Activated CD4-positive, alpha-beta T cell treated with anti-CD3 and anti-CD28 coated beads, Interleukin-2, amount 50 U/mL, for 1 hour (primary cell): ENCODE data around the gene FHIP1A.

Experiments used
- DNase-seq: peaks from one replicate; pipeline ENCODE4 v3.0.0-alpha.2; 2020

Gene FHIP1A

DNA sequence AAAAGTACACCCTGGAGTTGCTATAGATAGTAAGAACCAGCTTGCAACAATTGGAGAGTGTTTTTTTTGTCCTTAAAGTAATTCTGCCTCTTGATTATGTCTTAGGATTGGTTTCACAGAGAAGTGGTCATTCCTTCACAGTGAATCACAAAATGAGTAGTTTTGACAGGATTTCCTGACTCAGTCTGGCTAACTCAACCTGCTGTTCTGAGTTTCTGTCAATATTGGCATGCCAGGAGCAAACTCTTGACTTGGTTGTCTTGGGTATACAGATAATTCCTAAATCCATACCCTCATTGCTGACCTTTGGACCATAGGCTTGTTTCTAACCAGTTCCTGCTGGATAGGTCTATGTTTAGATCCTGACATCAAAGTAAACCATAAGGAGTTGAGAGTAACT is 9.4 kb downstream of the FHIP1A start:
- DNase-seq = no peak

DNA sequence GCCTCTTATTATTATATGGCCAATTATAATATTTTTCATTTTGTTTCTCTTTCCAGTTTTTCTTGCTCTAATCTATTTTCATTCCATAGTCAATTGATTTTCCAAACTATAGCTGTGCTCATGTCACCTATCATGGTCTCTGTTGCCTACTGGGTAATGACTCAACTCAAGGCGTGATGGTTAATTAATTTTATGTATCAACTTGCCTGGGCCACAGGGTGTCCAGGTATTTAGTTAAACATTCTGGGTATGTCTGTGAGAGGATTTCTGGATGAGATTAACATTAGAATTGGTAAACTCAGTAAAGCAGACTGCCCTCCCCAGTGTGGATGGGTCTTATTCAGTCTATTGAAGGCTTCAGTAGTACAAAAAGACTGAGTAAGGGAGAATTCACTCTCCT is 9.9 kb downstream of the FHIP1A start:
- no peak for DNase-seq

DNA sequence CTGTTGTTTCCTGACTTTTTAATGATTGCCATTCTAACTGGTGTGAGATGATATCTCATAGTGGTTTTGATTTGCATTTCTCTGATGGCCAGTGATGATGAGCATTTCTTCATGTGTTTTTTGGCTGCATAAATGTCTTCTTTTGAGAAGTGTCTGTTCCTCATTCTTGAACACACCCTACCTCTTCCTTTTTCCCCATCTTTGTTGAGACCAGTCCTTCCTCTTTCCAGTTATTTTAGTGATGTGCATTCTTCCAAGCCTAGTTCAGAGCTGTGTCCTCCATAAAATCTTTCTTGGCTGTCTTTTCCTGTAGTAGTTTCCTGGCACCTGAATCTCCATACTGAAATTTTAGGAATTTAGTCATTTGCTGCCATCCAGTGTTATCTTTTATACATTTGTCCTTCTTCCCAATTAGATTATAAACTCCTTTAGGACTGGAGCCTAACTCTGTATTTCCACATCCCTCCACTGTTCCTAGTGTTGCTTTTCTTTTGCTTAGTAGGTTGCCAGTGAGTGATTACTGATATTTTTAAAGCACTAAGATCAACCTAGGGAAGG is 11.4 kb downstream of the FHIP1A start:
- DNase-seq = no peak

DNA sequence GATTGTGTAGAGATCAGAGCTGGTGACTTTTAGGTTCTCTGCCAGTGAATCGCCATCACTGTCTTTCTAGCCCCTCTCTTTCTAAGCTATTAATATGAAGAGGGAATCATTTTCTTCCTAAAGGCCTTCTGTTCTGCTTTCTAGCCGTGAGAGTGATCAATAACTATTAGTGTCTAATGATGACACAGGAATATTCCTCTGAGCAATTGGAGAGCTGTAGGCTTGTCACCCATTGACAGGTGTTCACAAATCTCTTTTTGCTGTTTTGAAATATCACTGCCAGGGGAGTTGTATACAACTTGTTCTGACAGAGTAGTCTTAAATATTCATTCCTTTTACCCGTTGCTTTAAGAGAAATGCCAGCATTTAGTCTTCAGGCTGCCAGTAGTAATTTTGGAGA is 13.9 kb downstream of the FHIP1A start:
- no peak for DNase-seq

DNA sequence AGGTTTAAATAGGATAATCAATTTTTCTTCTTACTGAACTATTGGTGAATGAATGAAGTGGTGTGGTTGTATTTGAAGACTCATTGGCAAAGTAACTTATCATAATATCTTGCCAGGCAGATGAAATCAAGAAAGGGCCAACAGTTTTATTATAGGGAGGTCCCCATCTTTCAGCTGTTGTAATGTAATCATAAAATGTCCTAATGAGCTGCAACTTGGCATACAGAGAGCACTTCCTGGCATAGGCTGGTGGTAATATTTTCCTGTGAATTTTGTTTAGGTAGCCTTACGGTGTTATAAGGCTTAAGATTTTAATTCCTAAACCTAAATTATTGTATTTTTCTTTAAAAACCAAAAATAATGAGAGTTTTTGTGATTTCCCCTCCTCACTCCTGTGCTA is 17.5 kb downstream of the FHIP1A start:
- no peak for DNase-seq

DNA sequence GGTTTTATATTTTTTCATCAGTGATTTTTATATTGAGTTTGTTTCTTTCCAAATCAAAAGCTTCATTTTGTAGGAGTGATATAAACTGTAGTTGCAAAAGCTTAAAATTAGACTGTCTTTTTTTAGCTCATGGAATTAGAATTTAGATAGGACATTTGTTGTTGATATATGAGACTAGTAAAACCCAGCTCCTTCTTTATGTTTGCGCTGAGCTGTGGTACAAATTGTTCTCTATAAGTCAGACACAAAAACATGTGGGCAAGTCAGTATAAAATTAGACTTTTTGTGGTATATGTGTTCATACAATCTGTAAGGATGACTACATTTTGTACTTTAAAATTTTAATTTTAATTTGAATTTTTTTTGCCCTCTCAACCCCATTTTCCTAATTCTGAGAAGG is 18.3 kb downstream of the FHIP1A start:
- DNase-seq = no peak

DNA sequence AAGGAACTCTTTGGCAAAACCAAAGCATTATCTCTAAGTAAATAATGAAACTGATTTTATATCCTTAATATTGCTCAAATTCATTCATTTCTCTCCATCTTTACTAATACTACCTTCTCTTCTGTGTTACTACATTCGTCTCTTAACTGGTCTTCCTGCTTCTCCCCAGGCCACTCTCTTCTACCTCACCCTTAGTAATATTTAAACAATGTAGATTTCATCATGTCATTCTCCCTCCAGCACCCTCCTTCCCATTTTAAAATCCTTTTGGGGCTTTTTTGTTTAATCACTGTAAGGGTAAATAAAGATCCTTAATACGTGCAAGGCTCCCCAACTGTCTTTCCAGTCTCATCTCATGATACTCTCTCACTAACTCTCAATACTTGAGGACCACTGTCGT is 19.4 kb downstream of the FHIP1A start:
- no peak for DNase-seq

DNA sequence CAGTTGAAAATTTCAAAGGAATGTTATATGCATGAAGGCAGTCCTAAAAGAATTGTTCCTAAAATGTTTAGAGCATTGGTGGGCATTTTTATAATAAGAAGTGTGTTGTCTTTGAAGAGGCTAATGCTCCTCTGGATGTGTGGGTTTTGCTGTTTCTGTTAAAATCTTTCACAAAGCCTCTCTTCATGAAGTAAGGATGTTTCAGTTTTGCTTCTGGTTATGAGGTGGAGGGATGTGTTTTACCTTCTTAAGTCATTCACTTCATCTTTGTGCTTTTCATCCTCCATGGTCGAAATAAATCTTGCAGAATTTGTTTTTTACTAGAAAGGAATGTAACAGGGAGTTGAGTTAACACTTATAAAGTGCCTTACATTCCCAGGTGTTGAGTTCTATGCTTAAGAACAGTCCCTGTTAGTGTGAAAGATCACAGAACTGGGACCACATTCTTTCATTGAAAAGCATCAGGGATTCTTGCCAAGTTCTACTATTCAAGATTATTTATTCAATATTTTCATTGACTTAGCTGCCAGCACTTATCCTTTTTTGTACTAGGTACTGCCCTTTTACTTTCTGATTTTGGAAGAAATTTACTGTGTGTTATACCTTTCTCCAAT is 21.1 kb downstream of the FHIP1A start:
- DNase-seq = no peak

DNA sequence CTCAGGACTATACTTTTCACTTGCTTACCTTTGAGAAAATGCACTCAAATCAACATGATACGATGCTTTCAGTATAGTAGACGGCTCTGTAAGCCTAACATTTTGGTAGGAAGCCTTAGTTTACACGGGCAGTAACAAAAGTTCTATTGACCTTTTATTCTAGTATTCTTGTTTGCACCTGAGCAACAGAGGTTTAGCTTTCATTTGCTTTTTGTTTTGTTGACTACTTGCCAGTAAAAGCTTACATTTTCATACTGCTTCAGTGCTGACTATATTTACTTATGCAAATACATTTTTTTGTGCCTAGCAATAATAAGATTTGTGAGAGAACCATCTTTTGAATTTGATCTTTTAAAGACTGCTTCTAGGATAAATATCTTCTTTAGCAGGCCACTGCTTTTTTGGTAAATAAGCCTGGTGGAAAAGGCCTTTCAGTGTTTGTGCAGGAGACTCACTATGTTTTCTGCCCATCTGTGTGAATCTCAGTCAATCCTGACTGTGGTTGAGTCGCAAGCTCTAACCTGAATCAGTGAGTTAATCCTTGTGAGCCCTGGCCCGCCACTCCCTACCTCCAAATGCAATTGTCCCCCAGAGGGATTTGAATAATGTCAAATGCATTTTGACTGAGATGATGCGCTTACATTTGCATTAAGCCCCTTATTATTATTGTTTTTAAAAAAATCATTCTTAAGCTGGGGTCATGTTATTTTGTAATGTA is 21.9 kb downstream of the FHIP1A start:
- DNase-seq = no peak

DNA sequence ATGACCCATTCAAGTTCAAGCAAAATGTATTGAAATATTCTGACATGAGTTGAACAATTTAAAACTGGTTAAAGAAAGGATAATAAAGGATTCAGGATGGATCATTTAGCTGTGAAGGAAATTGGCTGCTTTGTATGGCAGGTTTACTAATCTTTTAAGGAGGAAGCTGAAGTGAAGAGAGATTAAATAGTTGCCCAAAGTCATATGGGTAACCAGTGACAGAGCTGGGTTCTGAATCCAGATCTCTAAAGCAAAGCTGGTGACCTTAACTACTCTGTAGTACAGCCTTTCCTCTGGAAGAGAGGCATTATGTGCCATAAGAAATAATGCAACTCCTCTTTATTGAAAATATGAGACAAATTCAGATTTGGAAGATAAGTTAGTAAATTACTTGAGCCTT is 22.8 kb downstream of the FHIP1A start:
- DNase-seq = no peak

DNA sequence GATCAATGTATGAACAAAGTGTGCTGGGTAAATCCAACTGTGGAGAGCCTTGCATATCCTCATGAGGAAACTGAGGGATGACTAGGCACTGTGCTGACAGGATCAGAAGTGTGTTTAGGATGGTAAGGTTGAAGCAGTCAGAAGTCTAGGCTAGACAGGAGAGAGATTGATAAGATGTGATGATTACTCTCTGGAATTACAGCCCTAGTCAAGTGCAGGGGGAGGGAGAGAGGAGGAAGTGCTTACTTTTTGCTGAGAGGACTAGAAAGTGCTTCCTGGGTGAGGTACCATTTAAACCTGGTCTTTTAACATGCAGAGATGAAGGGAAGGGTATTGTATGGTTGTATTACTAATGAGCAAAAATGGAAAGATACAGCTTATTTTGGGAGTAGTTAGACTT is 23.7 kb downstream of the FHIP1A start:
- no peak for DNase-seq

DNA sequence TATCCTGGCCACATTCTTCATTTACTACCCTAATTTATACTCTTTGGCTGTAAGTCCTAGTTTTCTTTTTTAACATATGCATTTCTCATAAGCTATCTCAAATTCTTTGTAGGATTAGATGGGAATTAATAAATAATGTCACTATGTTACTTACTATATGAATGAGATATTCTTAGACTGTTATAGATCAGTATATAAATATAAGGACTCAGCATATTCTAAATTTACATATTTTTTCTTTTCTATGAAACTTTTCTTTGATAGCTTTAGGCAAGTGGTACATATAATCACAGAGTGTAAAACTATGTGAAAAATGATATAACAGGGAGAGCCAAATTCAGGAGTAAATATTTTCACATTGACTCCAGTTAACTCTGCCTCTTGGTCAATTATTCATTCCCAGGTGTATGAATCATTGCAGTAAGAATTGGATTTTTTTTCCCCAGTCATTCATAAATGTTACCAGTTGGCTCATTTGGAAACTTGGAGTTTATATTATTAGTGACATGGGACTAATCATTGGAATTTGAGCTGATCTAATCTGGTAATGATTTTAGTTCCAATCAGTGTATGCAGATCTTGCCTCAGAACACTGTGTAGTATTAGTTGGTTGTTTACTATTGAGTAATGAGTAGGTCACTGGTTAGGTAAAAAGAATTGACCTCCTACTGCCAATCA is 25.3 kb downstream of the FHIP1A start:
- no peak for DNase-seq

DNA sequence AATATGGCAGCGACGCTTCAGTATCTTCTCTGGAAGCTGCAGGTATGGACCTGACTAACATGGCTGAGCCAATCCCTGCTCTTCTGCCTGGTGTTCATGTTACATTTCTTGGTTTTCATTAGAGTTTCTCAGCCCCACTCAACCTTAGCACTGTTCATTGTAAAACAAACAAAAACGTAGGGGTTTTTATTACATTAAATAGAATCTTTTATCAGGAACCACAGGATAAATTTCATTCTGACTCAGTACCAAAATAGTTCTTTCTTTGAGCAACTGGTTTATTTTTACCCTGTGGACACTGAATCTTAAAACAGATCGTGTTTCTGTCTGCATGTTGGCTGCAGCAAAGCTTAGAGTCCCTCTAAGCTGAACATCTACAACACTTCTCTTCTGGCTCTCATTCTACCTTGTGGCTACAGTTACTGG is 27.1 kb downstream of the FHIP1A start:
- no peak for DNase-seq

DNA sequence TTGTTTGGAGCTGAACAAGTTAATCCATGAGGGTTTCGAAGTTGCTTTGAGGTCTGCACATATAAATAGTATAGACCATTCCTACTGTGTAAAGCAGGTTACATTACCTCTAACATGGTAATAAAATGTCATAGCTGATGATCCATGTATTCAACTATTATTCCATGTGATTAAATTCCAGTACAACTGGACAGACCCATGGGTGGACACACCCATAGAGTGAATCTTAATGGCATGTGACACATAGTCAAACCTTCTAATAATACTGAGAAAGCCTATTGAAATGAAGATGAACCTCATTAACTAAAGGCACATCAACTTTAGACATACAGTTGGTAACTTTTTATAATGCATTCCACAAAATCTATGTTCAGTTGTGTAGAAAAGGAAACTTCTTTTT is 28.5 kb downstream of the FHIP1A start:
- no peak for DNase-seq

DNA sequence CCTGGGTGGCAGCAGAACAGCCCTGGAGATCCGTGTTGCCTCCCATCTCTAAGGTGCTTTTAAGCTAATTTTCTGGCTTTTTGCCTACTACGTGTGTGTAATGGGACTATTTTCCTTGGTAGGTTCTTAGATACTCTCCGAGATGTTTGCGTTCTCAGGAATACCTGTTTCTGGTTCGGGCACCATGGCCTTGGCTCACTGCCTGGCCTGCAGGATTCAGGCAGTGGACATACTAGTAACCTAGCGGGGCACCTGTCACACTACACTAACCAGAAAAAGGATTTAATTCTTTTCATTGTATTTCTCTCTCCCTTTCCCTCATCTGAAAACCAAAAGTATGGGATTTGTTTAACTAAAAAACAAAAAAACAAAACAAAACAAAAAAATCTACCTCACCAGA is 29.2 kb downstream of the FHIP1A start:
- DNase-seq = no peak

DNA sequence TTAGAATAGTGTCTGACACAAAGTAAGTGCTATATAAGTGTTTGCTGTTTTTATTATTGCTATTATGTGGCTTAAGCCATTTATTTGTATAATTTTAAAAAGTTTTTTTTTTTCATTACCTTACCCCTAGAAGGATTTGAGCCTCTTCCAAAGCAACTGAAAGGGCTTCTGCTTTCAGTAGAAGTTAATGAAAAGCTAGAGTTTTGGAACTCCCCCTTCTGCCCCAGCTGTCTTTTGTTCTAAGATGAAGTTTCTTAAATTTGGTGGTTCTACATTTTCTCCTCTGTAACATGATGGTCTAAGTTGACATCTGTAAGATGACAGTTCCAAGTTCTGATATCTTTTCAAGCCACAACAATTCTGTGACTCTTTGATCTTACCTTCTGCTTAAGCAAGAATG is 30.3 kb downstream of the FHIP1A start:
- DNase-seq = no peak

DNA sequence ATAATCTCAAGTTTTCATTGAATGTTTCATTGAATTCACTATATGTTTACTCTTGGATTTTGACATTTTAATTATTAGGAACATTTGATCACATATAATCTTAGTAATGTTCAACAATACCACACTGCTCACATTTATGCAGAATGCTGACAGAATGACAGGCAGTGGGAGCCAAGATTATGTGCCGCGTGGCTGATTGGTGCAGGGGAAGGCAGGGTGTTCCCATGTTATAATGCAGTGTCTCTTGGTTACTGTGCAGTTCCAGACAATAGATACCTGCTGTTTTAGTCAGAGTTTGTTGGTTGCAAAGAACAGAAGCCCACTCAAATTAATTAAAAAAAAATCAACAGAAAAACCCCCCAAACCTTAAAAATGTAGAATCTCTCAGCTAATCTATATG is 33.0 kb downstream of the FHIP1A start:
- DNase-seq = no peak

DNA sequence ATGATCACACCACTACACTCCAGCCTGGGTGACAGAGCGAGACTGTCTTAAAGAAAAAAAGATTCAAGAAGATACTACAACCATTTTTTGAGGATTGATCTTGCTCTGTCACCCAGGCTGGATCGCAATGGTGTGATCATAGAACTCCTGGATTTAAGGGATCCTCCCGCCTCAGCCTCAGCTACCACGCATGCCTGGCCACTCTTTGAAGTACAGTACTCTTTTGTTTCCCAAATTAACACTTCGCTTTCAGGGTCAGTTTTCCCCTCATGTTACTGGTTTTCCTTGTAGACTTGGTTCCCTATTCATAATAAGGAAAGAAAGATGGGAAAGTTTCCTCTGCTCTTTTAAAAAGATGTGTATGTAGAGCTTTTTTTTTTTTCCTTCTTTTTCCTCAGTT is 34.3 kb downstream of the FHIP1A start:
- DNase-seq = no peak

DNA sequence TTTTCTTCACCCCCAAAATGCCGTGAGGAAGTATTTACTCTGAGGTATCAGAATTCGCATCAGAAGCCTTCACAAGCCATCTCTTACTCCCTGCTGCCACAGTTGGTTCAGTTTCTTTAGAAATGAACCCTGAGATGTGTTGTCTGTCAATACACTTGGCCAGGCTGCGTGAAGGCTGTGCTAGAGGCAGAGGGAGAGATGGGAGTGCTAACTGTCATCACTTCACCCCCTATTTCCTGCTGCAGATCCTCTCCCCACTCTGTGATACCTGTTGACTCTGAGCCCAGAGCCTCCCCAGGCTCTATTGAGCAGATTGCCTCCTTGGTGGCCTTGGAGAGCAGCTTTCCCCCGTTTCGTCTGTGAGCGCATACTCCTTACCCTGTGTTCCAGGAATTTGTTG is 34.8 kb downstream of the FHIP1A start:
- DNase-seq = no peak

DNA sequence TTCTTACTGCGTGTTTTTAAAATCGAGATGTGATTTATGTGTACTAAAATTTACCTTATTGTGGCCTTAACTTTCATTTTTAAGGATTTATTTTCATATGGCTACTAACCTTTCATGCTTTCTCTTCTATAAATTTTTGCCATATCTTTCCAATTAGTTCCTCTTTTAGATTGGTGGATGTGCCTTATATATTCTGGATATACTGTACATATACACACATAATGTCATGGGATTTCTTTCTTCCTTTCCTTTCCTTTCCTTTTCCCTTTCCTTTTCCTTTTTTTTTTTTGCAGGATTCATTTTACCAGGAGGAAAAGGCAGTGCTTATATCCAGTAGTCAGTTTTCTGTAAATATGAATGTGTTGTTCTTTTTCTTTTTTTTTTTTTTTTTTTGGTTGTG is 37.2 kb downstream of the FHIP1A start:
- no peak for DNase-seq

DNA sequence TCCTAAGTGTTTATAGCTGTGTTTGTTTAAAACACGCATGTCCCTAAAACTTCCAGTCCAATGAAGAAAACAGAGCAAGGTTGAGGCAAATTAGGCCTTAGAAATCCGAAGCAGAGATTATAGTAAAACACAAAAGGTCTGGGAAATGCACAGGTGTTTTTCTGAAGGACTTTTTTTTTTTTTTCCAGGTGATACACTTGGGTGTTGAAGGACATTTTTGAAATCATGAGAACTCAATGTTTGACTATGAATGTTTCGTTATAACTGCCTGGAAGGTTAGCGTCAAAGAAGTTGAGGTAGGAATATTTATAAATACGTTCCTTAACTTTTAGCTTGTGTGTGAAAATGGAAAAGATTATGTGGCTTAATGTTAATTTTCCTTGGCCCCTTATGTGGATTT is 45.5 kb downstream of the FHIP1A start:
- no peak for DNase-seq

DNA sequence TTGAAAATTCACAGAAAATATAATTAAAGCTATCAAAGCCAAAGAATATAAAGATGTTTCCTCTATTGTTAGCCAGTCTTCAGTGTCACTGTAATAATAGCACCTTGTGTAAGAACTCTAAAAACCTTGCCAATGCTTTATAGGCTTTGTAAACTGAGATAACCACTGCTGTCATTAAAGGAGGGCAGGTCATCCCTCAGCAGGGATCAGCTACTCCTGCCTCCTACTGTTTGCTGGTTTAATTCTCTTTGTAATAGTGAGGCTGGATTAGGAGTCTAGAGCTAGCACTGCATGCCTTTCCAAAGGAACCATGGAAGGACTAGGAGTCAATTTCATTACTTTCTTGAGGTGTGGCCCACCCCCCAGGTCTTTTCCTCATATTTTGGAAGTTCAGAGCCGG is 46.2 kb downstream of the FHIP1A start:
- no peak for DNase-seq

DNA sequence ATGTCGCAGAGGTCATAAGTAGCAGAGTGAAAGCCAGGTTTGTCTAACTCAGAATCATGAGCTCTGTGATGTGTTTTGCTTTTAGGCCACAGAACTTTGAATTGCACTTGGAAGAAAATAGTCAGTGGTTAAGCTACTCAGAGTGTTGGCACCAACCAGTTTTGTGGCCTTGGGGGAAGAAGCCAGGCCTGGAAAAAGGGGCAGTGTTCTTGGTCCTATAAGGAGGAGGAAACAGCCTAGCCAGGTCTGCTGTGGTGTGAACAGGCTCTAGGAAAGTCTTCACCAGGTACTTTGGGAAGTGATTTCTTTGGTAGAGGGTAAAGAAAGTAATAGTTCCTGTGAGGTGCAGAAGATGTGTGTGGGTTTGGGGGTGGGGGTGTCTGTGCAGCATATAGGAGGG is 49.2 kb downstream of the FHIP1A start:
- DNase-seq = no peak
